Stromal cell of bone marrow (primary cell): ENCODE measurements around the gene JAK1.
A peak's percentile ranks its signal among the peaks of the same experiment; 100 is the strongest.

Experiments
- DNase-seq: peaks from one replicate; pipeline ENCODE4 v3.0.0-alpha.2; 2012; ENCODE audit warnings: low read depth

The JAK1 gene

GRCh38 chr1:64892576-64893573, 73.5 kb downstream of the JAK1 start:
- no peak for DNase-seq

GRCh38 chr1:64891448-64891825, 74.9 kb downstream of the JAK1 start:
- DNase-seq = no peak

GRCh38 chr1:64890699-64891447, 75.5 kb downstream of the JAK1 start:
- DNase-seq = no peak

- DNase-seq = no peak
Observed at GRCh38 chr1:64887689-64888217, 78.6 kb downstream of the JAK1 start.

GRCh38 chr1:64886877-64887276, 79.5 kb downstream of the JAK1 start:
- DNase-seq = no peak

- no peak for DNase-seq
Observed at GRCh38 chr1:64885648-64886047, 80.7 kb downstream of the JAK1 start.

DNA sequence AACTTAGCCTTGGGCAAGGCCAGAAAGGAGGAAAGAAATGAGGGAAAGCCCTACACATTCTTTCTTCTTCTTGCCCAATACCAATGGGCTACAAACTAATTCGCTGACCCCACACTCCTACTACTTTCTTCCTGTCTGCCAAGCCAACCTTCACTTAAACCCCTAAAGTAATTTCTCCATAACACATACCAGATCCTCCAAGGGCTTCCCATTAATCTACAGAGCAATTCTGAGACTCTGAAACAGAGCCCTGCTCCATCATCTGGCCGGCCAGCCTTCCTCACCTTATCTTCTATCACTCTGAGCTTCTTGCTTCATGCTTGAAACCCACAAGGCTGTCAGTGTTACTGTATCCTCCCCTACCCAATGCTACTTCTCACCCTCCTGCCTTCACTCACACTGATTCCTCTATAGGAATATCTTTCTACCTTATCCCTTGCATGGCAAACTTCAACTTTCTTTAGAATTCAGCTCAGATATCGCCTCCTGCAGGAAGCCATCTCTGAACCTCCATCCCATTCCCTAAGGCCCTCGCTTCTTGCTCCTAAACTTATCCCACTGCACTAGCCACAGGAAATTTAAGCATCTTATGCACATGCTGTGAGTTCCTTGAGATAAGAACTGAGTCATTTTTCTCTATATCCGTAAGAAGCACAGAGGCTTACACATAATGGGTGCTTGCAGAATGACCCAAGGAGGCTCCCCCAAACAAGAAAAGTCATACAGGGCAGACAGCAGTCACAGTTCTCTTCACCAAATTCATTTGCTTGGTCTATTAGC, 81.9 kb downstream of the JAK1 start:
- DNase-seq = no peak

DNA sequence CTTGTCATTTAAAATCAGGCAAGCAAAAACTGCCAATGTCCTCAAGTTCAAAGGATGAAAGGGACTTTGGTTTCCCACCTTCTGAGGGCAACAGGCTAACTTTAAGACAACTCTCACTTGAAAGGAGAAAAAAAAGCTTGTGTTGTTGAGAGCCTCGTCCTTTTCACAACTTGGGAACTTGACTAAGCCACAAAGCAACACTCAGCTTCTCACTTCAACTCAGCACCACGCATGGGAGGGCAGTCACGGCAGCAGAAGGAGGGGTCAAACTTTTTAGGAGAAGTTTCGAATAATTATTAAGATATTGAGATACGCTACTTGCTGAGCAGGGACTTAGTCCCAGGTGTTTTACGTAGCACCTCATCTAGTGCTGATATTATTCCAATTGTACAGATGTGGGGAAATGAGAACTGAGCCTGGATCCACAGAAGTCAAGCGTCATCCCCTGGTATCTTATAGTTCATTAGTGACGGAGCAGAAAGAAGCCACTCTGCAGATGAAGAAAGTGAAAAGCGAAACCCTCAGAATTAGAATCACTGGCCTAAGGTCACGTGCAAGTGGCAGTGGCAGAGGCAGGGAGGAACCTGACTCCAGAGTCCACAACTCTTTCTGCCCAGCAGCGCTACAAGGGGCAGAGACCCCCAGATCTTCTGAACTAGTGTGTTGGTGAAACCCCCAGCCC, 83.6 kb downstream of the JAK1 start:
- DNase-seq = no peak

DNA sequence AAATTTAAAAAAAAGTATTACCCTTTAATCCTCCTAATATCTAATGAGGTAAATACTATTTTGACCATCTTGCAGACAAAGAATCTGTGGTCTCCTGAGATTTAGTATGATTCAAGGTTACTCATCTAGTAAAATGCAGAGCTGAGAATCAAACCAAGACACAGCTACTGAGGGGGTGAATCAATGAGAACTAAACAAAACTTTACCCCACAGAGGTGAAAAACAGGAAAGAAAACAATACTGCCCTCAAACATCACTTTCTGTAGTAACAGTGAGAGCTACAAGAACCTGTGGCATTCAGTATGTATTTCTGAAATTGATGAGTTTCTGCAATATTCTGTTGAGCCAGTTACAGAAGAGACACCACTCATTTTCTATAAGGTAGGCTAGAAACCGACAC, 85.1 kb downstream of the JAK1 start:
- peak; percentile 62 for DNase-seq

DNA sequence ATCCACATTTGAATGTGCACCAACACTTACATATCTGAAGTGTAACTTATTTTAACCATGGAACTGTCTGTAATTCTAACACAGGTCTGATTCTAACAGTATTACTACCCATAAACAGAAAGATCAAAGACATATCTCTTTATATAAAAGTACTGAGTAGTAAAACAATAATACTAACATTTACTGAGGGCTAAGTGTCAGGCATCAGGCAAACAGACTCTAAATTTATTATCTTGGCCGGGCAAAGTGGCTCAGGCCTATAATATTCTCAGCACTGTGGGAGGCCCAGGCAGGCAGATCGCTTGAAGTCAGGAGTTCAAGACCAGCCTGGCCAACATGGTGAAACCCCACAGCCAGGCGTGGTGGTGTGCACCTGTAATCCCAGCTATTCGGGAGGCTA, 85.9 kb downstream of the JAK1 start:
- no peak for DNase-seq

- DNase-seq = no peak
Observed at GRCh38 chr1:64878931-64879611, 87.3 kb downstream of the JAK1 start.

DNA sequence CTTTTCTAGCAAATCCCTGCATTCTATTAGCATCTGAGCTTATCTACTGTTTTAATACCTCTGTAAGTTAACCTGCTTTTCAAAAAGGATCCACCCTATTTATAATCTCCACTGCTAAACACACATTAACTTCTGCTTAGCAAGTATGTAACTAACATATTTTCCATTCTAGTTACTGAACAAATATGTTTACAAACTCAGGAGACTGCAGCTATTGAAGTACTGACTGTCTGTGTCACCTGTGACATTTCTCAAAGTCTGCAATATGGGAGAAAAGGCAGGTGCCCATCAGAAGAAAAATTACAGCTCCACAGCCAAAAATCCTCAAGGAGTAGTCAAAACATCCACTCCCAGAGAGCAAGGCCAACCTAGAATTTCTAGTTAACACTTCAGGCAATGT, 88.3 kb downstream of the JAK1 start:
- no peak for DNase-seq

DNA sequence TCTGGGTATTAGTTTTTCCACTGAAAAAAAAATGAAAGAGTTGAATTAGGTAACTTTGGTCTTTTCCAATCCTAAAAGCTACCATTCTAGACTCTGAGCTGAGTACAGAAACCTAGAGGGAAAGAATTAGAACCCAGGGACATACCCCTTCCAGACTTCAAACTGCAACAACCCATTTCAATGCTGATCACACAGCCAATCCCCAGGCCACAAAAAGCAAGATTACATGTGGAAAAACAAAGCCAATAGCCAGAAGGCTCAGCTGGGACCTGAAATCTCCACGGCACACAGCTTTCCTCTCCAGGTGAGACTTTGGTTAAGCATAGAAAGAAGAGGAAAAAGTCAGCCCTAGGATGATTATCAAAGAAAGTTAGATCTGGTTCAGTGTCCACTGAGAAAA, 88.8 kb downstream of the JAK1 start:
- DNase-seq = no peak

GRCh38 chr1:64877151-64877550, 89.2 kb downstream of the JAK1 start:
- no peak for DNase-seq

DNA sequence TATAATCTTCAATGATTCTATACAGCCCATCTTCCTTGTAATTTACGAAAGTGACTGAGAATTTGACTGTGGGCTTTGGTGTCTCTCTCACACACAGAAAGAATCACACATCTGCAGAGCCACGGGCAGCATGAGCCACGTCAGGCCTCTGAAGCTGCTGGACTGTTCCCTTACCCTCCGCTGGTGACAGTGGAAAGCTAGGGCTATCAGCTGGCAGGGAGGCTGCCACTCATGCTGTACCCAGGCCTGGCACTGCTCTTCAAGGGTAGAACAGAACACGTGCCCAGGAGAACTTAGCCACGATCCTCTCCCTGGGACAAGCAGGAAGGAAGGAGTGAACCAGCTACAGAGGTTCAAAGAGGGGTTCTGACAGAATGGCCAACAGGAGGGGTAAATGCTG, 90.7 kb downstream of the JAK1 start:
- DNase-seq = no peak

GRCh38 chr1:64875101-64875500, 91.2 kb downstream of the JAK1 start:
- DNase-seq = no peak

DNA sequence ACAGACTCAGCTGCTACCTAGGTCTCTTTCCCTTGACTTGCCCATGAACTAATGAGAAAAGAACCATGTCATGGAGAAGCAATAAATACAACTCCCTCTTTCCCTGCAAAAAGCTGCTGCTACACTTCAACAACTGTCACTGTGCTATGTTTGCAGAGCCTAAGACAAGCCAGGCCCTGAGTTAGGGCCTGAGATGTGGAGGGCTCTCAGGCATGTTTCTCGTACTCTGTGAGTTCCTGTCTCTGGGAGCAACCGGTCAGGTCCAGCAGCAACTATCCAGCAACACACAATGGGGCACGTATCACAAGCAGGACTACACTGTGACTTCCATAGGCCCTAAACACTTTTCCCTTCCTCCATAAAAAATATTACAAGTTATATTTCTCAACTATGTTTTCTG, 91.7 kb downstream of the JAK1 start:
- no peak for DNase-seq

DNA sequence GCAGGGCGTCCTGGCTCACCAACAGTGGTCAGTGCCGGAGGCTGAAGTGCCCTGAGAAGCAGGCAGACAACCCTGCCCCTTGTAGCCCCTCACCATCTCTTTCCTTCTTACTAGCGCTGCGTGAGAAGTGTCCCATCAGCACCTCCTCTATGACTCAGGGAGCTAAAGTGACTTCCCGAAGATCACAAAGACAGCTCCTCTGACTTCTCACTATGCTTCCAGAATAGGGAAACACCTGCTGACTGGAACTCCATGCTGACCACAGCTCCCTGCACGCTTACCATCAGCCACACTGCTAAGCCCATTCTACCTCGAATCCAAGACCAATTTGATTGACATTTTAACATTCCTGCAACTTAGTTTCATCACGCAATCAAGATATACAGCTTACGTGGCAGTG, 92.8 kb downstream of the JAK1 start:
- no peak for DNase-seq

DNA sequence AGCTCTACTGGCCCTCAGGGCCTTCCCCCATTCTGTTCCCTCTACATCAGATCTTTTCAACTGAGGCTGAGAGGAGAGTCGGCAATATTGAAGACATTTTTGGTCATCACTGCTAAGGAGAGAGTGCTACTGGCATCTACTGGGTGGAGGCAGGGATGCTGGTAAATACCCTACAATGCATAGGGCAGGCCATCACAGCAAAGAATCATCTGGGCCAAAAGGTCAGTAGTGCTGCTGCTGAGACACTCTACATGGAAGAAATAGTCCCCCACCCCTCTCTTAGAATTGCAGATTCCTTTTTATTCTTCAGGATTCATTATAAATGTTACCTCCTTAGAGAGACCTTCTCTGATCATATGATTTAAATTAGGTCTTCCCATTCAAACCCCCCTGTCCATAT, 94.3 kb downstream of the JAK1 start:
- no peak for DNase-seq

- DNase-seq = no peak
Observed at GRCh38 chr1:64871256-64871655, 95.1 kb downstream of the JAK1 start.

DNA sequence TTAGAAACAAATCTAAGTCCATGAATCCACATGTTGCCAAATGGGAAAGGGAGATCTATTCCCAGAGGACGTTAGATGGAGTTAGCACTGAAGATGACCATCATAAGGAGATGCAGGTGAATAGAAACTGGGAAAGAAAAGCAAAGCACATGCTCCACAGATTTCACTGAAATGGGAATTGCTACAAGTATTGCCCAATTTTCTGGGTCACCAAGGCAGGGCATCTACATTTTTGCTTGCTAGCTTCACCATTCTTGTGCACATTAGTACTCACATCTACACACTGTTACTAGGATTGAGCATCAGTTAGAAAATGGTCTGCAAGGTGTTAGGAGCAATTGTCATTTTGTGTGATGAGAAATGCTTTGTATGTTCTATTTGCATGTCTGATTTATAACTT, 99.1 kb downstream of the JAK1 start:
- DNase-seq = no peak
